Activated T-cell treated with anti-CD3 and anti-CD28 coated beads, Interleukin-2, amount 50 U/mL, for 48 hours (primary cell): ENCODE results near the gene EFNA1.
"Not testable (repeated sequence)": the region's sequence is repeated elsewhere in the genome, so short reads cannot be mapped to it uniquely, and the experiment has no call there.

Experiments
- DNase-seq, 2 experiments: peaks; one replicate each; pipeline ENCODE4 v3.0.0-alpha.2; 2020

EFNA1 gene

DNA sequence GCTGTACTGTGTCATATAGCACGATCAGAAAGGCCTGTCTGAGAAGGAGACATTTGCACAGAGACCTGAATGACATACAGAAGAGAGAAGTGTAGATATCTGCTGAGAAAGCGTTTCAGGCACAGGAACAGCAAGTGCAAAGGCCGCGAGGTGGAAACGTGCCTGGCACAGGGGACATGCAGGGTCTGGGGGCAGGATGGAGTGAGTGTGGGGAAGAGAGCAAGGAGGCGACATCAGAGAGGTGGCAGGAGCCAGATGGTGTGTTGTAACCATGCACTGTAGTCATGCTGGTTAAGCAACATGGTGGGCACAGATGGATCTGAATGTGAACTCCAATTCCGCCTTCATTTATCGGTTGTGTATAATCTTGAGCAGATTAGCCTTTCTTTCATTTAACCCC is 32.5 kb downstream of the EFNA1 start:
- DNase-seq = no peak

DNA sequence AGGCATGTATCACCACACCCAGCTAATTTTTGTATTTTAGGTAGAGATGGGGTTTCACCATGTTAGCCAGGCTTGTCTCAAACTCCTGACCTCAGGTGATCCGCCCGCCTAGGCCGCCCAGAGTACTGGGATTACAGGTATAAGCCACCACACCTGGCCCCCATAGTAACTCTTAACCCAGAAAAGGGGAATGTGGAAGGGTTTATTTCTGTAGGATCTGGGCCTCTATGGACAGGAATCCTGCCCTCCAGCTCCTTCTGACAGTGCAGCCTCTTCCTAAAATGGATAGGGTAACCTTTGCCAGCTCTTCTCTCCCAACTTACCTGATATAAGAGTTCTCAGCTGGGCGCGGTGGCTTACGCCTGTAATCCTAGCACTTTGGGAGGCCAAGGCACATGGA is 35.0 kb downstream of the EFNA1 start:
- not testable (repeated sequence) for DNase-seq

DNA sequence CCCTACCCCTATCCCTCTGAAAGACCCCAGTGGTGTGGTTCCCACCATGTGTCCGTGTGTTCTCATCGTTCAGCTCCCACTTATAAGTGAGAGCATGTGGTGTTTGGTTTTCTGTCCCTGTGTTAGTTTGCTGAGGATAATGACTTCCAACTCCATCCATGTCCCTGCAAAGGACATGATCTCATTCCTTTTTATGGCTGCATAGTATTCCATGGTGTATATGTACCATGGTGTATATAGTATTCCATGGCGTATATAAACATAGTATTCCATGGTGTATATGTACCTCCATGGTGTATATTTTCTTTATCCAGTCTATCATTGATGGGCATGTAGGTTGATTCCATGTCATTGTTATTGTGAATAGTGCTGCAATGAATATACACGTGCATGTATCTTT is 36.1 kb downstream of the EFNA1 start:
- DNase-seq = not testable (repeated sequence)

DNA sequence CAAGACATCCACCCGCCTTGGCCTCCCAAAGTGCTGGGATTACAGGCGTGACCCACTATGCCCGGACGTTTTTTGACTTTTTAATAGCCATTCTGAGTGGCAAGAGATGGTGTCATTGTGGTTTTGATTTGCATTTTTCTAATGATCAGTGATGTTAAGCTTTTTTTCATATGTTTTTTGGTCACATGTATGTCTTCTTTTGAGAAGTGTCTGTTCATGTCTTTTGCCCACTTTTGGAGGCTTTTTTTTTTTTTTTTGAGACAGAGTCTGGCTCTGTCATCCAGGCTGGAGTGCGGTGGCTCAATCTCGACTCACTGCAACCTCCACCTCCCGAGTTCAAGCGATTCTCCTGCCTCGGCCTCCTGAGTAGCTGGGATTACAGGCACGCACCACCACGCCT is 36.9 kb downstream of the EFNA1 start:
- not testable (repeated sequence) for DNase-seq

DNA sequence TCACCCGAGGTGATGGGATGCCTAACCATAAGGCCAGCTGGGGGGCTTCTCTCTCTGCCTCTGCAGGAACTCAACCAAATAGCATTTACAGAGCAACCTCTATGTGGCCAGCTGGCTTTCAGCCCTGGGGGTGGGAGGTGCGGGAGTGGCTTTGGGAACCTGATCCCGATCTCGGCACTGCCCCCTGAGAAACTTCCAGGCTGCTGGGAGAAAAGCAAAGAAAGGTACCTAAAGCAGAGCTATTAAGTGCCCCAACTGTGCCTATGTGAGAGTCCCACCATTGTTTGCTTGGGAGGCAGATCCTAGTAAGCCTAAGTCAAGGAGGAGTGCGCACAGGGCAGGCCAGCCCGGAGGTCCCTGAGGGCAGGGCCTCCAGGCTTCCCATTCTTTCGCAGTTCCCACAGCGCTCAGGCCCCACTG is 38.4 kb downstream of the EFNA1 start:
- DNase-seq = no peak

DNA sequence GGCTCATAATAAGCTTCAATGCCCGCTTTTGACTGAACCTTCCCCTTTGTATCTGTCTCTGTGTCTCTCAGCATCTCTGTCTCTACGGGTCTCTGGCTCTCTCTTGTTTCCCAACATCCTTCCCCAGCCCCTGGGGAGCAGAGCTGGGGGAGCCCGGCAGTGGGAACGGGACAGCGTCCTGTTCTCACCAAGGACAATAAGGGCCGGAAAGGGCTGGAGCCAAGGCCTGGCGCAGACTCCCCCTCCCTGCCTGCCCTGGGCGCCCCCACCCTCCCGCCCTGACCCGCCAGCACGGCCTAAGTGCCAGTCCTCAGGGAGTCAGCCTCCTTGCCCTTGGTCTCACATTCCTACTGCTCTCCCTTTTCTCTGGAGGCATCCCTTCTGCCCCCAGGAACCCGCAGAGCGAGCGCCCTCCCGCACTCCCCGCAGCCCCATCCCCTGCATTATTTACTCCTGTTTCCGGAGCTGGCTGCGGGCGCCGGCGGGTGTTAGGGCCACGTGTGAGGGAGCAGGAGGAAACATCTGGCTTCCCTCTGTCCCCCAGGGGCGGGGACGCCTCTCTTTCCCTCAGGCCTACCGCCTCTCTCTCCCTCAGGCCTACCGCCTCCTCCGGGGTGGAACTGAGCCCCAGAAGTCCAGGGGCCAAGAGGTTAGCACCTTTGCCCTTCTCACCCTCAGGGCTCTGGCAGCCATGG is 38.9 kb downstream of the EFNA1 start:
- peak in 1 of 2 experiments; percentile 30 for DNase-seq

DNA sequence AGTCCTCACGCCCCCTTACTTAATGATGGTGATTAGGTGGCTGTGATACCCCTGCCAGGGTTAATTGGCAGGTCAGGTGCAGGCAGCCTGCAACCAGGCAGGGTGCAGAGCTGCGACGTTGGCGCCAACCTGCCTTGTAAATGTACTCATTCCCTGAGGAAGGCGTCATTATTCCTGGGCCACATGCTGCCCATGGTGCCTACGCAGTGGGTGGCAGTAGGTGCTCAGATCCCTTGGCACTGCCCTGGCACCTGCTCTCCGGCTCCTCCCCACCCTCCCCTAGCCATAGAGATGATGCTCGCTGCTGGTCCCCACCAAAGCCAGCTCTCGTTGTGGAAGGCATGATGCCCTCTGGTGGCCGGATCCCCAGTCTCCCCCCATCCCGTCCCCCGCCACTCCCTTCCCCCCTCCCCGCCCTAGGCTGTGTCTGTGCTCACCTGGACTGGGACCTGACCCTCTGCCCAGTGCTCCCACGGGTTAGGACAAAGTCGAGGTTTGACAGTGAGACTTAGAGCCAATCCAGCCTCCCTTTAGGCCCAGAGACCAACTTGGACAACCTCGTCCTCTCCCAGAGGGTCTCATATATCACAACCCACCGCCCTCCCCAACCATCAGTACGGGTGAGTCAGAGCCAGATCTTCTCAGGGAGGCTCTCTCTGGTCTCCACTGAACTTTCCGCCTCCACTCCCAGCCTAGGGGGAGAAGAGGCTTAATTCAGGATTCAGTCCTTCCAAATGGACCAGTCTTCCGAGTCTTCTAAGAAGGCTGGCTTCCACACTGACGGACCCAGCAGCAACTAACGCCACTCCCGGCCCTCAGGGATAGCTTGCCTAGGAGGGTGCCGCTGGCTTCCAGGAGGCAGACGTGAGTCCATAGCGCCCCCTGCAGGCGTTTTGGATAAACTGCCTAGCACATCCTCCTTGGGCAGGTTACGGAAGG is 39.8 kb downstream of the EFNA1 start:
- peak; percentile 90 to 93 for DNase-seq

DNA sequence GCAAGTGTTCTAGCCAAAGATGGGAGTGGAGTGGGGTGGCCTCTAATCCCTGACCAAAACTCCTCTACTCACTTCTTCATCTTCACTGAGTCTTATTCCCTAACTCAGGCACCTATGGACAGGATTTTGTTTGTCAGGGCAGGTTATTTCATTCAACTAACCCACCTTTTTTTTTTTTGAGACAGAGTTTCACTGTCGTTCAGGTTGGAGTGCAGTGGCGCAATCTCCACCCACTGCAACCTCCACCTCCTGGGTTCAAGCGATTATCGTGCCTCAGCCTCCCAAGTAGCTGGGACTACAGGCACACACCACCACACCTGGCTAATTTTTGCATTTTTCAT is 40.4 kb downstream of the EFNA1 start:
- not testable (repeated sequence) for DNase-seq

DNA sequence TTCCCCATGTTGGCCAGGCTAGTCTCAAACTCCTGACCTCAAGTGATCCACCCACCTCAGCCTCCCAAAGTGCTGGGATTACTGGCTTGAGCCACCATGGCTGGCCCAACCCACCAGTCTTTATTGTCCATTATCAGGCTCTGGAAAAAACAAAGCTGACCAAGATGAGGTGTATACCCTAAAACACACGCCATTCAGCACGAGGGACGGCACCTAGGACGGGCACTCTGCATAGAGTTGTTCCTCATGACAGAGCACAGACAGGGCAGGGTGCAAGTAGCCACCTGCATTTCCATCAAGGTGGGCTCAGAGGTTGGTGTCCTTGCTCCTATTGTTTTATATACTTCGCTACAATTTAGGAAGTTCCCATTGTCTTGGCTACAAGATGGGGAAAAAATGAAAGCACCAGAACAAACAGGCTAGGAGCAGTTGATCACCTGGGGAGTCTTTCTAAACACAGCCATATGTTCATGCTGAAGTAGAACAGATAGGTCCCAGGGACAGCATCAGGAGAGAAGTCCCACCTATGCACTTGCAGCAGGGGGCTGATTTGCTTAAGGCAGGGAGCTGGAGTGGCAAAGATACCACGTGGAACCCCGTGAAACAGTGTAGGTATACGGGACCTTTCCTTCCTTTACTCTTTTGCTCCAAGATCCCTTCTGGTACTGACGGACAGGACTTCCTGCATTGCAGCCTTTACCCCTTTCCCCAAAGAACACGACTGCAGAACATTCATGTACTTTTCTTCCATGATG is 41.0 kb downstream of the EFNA1 start:
- DNase-seq = peak; percentile 10 to 12

DNA sequence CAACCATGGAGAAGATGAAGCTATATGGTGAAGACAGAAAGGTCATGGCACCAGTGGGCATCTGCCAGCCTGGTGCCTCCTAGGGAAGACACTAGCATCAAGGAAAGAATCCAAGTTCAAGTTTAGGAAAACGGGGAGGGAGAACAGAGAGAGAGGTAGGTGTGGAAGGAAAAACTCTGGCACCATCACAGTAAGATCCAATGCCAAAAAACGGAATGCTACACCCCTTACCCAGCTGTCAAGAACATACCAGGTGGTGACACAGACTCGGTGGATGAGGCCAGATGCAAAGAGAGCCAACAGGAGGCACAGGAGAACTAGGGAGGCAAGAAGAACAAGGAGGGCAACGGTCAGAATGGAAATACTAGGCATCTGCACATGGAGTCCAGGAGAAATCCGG is 41.9 kb downstream of the EFNA1 start:
- peak; percentile 7 to 9 for DNase-seq

DNA sequence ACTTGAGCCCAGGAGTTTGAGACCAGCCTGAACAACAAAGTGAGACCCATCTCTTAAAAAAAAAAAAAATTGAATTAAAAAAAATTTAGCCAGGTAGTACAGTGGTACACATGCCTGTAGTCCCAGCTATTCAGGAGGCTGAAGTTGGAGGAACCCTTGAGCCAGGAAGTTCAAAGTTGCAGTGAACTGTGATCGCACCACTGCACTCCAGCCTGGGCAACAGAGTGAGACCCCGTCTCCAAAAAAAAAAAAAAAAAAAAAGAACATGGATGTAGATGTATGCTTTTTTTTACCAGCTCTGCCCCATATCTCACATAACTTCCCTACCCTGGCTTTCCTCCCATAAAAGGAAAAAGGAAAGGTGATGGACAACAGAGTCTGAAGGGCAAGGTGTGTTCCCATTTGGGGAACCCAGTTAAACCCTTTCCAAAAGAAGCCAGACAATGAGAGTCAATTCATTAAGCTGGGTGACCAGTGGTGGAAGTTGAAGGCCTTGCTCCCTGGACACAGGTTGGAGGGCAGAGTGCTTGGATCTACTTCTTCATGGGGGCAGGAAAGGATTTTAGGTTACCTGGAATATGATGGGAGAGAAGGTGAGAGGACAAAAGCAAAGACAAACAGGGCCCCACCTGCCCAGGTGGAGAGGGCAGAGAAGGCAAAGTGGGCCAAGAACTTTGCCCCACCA is 42.6 kb downstream of the EFNA1 start:
- DNase-seq = peak in 1 of 2 experiments; percentile 5

DNA sequence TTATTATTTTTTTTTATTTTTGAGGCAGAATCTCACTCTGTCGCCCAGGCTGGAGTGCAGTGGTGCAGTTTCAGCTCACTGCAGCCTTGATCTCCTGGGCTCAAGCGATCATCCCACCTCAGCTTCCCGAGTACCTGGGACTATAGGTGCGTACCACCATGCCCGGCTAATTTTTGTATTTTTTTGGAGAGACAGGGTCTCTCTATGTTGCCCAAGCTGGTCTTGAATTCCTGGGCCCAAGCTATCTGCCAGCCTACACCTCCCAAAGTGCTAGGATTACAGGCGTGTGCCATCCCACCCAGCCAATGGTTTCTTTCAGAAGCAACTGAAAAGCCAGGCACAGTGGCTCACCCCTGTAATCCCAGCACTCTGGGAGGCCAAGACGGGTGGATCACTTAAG is 43.1 kb downstream of the EFNA1 start:
- DNase-seq = peak; percentile 12 to 13

DNA sequence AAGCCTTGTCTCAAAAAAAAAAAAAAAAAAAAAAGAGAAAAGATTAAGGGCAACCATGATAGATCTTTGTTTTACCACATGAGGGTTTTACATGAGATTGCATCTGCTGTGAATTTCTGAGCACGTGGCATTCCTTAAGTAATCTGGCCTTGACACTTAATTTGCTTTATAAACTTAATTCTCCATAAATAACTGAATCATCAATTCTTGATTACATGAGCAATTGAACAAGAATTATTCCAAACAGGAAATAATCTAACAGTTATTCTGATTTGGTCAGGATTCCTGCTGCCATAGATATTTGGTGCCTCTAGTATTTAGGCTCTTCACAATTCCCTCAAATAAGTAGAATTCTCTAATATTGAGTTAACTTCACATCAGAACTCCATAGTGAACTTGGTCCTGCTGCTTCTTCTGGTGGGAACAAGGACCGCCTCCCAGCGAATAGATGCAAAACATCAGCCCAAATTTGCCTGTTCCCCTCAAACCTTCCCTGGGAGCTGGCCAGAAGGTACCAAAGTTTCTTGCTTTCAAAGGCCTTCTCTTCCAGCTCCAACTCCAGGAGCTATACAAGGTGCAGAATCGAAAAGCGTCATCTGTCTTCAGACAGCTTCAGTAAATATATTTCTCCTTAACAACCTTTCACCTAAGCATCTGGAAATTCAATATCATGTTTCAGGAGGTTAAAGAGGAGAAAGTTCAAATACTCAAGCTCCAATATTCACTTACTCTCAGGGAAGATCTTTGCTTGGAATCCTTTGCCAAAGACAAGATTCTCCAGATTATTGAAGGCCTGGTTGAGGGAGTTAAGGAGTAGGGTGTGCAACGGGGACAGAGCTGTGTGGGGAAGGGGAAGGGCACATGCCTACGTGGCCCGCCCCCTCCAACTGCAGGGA is 44.4 kb downstream of the EFNA1 start:
- DNase-seq = peak; percentile 11 to 14

DNA sequence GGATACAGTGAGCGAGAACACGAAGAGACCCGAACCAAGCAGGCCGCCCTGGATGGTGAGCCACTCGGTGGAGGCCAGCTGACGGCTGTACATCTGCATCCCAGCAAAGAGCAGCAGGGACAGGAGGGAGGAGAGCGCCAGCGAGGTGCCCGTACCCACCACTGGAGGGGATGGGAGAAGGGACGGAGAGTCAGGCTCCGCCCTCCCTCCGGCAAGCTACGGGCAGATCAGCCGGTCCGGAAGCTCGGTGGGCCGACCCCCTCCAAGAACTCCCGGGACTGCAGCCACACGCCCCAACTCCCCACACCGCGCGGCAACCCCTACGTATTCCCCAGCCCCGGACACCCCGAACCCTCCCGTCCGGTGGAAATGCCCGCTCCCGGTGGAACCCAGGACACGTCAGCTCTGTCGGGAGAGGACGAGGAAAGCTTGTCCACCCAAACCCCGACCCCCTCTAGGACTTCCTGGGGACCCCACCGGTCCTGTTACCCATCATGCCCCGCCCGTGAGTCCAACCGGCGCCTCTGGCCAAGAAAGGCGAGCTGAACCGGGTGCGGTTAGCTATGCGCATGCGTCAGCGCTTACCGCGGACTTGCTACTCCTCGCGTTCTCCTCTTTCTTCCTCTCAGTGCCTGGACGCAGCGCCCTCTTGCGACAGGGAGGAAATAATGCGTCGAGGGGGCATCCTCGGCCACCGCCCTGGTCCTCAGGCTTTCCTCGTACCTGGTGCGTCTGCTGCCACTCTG is 45.2 kb downstream of the EFNA1 start, which contains the start of gene KRTCAP2:
Gene KRTCAP2, minus strand, starts transcription at position 573 of the 746 bp plus-strand sequence. Its CDS starts 80 bp downstream, at position 493.
- peak; percentile 96 to 97 for DNase-seq

DNA sequence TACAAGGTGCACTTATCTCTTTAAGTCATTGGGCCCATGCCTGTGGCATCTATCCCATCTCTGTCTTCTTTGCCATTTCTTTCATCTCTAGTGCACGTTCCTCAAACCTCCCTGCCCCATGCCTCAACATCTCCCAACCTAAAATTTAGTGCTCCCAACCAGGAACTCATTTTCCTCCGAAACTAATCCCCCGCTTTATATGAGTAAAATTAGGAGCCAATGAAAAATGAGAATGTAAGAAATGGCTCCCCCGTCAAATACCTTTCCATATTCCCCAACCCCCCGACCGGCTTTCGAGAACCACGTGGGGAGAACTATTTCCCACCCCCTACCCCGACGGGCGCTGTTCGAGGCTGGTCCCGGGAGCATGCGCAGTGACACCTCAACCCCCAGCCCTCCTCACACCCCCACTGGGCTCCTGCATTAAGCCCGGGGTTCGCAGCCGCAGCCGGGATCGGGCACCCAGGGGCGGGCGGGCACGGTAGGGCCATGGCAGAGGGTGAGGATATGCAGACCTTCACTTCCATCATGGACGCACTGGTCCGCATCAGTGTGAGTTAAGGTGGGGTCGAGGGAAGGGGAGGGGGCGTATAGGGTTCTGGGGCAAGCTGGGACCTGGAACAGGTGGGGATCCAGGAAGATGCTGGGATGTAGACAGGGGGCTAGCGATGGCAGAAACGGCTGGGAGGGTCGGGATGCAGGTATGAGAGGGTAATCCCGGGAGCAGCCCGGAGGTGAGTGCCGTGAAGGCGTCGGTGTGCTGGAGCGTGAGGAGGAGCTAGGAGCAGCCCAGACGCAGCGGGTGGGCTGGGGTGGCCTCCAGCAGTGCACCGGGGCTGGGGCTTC is 46.0 kb downstream of the EFNA1 start, which contains the start of gene TRIM46:
Gene TRIM46, plus strand, starts transcription at position 372 of the 846 bp plus-strand sequence. Its CDS starts 118 bp downstream, at position 490.
- peak; percentile 80 to 81 for DNase-seq

DNA sequence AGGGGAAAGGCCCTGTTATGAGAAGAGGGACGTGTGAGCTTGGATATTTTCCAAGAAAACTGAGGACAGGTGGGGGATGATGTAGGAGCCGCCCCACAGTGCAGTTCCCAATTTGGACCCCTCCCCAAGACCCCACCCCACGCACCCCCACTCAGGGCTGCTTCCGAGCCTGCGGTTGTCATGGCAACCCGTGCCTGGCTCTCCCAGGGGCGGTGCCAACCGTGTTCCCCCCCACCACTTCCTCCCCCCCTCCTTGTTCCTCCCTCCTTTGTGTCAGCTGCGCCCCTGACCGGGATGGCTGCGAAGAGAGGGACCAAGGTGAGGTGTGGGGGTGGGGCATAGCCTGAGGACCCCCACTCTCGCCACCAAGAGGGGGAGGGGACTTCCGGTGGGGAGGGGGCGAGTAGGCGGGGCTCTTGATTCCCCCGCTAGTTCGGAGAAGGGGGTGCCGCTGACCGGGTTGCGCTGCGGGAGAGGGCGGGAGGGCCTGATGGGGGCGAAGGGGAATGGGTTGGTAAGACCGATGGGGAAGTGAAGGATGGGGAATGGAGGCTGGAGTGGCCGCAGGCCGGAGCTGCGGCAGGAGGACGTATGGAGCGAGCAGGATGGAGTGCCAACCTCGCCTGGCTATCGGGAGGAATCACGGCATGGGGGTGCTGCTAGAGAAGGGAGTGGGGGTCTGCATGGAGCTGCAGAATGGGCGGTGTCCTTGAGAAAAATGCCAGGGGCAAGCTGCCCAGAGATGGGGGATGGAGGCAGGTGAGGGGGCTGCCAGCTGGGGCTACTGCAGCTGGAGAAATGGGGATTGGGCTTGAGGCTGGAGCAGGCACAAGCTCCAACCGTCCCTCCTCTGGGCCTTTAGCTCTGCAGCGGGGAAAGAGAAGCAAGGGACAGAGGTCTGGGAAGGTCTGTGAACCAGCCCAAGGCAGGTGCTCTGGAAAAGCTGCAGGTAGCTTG is 46.9 kb downstream of the EFNA1 start:
- peak; percentile 52 to 66 for DNase-seq

DNA sequence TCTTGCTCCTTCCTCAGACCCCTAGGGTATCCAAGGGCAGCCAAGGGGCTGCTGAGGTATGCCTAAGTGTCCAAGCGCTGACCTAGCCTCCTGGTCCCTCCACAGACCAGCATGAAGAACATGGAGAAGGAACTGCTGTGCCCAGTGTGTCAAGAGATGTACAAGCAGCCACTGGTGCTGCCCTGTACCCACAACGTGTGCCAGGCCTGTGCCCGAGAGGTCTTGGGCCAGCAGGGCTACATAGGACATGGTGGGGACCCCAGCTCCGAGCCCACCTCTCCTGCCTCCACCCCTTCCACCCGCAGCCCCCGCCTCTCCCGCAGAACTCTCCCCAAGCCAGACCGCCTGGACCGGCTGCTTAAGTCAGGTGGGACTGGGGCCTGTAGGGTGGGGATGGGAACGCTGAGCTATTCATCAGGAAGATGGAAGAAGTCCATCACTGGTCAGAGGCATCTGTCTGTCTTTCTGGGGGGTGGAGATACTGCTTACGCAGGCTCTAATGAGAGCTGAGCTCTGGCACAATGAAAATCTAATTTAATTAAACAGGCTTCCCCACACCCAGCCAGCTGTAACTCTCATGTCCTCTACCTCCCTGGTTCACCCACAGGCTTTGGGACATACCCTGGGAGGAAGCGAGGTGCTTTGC is 47.7 kb downstream of the EFNA1 start:
- DNase-seq = peak in 1 of 2 experiments; percentile 22

DNA sequence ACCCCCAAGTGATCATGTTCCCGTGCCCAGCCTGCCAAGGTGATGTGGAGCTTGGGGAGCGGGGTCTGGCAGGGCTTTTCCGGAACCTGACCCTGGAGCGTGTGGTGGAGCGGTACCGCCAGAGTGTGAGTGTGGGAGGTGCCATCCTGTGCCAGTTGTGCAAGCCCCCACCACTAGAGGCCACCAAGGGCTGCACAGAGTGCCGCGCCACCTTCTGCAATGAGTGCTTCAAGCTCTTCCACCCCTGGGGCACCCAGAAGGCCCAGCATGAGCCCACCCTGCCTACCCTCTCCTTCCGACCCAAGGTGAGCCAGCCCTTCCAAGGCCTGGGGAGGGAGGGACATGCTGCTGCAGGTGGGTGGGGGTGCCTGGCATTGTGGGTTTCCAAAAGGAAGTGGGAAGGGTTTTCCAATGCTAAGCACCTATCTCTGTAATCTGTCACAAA is 48.3 kb downstream of the EFNA1 start:
- peak; percentile 56 to 58 for DNase-seq
